Muscle of back (tissue), 11 donors: ENCODE measurements around the gene CTNNA2. TPM values are rescaled to one million over a fixed set of nuclear protein-coding genes. Genes with fewer than 3 reads are reported as not detected.

ENCODE experiments used
- DNase-seq, 3 donors: peaks; one replicate each; pipeline versions ENCODE4 v3.0.0 to v3.0.0-alpha.2; 2013
- polyA plus RNA-seq, 10 donors: library from polyadenylated mRNA; unstranded; fragments of 120-200 nt; gene quantifications; one replicate each; pipeline ENCODE4 v1.2.1, GENCODE V29; 2013; ENCODE audit not compliant: insufficient read length in 10 of 10

The CTNNA2 gene
- polyA plus RNA-seq, 10 donors = 0.13 to 1.4 (median 0.46) TPM

DNA sequence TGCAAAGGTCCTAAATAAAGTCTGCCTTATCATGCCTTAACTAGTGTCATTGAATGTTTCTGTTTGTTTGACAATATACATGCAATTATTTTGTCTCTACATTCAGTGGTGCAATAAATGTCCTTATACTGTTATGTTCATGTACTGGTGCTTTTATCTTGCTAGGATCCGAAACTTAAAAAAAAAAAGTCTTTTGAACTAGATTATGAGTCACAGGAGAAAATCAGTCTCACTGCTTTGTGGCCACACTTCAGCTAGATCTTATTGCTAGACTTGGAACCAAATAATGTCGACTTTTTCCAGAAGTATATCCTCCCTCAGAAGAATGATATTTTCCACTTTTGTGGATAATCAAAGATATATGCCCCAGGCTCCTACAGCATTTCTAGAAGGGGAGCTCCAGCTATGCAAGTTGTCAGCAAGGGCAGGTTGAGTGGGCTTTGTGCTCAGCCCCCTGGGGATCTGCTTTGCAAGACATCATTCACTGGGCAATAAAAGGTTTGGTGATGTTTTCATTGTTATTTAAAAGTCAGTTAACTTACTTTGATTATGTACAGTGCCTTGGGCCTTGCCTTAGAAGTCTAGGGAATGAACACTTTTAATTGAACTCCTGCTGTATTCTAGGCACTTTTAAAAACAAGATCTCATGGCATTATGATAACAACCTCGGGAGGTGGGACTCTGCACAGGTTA lies 948.8 kb downstream of the CTNNA2 start:
- no peak for DNase-seq

DNA sequence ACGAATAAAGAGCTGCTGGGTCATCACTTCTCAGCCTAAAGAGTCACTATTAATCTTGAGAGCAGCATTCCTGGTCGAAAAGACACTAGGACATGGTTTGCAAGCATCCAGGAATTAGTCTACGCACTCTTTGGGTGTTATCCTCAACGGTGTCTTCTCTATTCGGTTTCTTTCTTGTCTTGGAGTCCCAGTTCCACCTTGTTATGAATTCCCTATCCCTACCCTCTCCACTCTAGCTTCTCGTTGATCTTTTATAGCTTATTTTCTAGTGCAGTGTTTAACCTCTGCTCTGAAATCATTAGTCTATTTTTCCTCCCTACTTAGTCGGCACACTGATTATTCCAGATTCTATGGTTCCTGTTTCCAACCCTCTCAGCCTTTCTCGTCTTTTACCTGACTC lies 949.8 kb downstream of the CTNNA2 start:
- no peak for DNase-seq

DNA sequence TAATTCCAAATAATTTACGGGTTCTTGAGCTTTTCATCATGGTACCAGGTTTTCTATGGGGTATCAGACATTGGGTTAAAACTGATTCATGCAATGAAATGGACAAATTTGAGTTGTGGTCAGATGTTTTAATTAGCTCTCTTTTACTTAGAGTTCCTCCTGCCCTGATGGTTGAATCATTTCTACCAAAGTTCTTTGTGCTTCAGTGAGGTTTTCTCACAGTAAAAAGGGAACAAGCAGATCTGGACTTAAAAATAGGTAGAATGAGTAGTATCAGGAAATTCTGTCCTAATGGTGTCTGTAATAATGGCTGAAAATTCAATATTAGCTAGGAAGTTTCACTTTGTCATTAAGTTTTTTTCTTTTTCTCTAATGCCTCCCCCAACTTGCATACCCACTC lies 951.4 kb downstream of the CTNNA2 start:
- DNase-seq = no peak

DNA sequence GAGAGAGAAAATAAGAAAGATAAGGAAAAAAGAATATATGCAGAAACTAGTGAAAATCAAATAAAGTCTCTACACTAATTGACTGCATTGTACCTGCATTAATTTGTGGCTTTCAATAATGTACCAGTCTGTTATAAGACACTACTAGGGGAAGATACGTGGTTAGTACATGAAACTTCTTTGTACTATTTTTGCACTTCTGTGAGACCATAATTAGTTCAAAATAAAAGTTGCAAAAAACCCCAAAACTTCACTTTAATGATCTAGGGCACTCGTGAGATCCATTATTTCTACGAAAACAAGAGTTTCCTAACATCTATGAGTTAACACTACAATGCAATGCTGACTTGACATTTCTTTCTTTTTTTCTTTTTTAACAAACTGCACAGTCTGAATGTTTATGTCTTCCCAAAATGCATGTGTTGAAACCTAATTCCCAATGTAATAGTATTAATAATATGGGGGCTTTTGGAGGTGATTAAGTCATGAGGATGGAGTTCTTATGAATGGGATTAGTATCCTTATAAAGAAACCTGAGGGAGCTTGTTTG lies 954.5 kb downstream of the CTNNA2 start:
- no peak for DNase-seq

DNA sequence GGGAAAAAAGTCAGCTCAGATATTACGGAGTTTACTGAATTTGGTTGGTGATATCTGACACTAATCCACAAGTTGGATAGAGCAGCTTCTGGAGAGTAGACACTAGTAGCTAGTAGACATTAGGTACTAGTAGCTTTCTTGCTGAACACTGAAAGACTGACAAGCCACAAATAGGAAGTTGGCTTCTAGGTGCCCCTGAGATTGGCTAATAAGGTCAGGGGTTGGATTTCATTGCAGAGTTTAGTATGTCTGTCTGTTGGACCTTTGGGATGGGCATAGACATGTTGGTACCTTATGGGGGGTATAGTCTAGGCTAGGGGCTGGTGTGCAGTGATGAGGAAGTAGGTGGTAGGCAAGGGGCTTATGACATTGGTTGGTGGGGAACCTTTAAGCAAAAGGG lies 956.6 kb downstream of the CTNNA2 start:
- no peak for DNase-seq

DNA sequence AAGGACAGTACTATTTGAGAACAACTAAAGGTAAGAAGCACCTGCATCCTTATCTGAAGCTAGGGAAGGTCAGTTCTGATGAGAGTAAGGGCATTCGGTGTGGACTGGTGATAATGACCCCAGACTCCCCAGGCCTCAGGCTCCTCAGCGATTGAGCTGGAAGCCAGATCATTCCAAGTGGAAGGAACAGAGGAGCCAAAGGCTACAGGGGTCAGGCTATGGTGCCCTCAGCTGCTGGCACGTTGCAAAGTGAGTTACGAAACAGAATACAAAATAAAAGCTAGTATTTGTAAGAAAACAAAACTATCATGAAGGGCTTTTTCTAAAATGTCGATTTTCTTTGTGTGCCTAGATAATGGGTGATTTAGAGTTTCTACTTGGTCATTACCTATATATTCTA lies 960.2 kb downstream of the CTNNA2 start:
- DNase-seq = no peak

DNA sequence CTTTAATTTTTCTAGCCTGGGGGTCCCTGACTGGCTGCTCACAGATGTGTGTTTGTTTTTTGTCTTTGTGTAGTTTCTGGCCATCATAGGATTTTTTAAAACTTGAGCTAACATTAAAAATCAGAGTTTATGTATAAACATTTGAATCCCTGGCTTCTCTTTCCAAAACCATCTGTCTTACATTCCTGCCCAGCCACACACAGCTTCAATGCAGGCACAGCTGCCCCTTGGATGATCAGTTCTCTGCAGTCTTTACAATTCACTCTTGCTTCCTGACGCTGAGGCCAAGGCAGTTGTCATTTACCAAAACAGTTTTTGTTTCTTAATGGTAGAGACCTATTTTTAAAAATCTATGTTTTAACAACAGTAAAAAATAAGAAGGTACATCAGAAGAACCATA lies 960.9 kb downstream of the CTNNA2 start:
- peak in 1 of 3 donors; percentile 17 for DNase-seq

DNA sequence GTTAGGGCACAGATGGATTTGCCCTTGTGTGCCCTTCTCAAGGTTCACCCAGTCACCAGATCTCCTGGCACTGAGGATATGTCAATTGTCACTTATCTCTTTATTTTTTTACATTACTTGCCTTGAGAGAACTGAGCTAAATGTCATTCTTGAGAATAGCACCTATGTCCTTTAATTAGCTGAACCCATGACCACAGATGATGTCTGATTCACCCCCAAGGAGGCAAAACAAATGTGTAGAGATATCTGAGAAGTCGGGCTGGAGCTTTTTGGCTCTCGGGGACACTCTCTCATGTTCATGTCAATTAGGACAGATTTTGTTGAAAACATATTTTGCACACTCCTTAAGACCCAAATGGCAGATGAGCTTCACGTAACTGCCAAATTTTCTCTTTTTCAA lies 963.1 kb downstream of the CTNNA2 start:
- no peak for DNase-seq

DNA sequence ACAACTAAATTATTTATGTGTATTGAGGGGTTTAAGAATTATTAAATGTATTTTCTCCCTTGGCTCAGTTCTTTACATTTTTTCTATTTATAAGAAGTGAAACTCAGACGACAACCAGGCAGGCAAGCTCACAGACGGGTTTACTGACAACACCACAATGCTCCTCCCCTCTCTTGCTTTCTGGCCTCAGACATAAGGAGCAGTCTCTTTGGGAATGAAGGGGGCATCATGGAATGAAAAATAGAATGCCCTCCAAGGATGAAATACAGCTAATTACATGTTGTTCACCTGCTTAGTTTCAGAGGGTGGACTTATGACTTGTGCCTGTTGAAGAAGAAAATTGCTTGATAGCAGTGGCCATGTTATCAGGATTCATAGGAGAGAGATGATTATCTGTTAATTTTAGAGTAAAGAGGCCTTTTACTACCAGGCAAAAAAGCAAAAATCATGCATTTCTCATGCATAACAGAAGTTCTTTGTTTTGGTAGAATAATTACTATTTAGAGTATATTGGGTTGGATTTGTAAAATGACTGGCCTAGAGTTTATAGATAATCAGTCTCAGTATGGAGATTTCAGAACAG lies 963.8 kb downstream of the CTNNA2 start:
- no peak for DNase-seq

DNA sequence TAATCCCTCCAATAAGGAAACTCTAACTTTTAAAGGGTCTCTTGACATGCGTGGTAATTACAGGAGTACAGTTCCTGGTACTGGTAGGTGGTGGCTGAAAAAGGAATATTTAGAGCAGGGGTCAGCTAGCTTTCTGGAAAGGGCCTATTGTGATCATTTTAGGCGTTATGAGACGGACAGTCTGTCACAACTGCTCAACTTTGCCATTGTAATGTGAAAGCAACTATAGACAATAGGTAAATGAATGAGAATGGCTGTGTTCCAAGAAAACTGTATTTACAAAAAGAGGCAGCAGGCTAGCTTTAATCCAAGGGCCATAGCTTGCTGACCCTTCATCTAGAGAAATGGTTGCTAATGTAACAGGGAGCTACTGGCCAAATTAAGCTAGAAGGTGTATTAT lies 969.4 kb downstream of the CTNNA2 start:
- no peak for DNase-seq

DNA sequence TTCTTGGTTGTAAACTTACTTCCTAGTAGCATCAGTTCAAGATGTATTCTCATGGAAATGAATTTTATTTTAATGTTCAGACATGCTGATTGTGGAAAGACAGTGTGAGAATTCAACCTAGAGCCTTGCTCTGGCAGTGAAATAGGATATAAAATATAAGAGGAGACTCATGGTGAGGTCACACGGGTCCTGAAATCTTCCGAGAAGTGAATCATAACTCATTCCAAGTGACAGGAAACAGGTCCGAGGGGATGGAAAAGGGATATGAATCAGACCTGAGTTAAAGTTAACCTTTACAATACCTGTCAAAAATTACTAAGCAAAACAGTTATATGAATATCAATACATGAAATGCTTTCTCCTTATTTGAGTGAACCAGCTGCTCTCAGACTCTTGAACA lies 976.9 kb downstream of the CTNNA2 start:
- DNase-seq = peak in 1 of 3 donors; percentile 51

DNA sequence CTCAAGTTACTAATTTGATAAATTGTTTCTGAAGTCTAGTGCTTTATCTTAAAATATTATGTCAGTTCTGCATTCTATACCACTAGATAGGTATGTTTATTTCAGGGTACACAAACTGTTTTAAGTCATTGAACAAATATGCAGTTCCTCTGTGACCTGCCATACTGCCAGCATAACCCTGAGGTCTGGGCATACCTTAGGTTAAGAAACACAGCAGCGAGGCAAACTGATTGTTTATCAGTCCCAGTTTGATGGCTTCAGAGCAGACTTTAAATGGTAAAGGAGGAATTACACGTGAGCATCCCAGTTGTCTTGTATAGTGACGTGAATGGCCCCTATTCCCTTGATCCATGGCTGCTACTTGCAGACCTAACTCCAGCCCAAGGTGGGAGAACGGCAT lies 978.1 kb downstream of the CTNNA2 start:
- DNase-seq = no peak

DNA sequence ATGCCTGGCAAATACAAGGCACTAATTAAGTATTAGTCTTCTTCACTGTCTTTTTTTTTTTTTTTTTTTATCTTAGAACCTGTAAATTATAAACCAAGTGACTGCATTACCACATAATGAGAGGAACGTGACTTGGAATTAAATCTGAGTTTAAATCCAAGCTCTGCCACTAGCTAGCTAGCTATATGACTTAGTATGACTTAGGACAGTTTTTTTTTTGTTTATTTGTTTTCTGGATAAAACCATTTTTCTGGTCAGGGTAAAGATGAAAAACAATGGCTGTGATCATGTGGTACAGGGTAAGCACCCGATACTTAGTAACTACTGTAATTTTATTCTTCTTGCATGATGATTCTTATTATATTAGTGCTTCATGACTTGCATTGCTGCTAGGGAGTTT lies 983.5 kb downstream of the CTNNA2 start:
- no peak for DNase-seq

DNA sequence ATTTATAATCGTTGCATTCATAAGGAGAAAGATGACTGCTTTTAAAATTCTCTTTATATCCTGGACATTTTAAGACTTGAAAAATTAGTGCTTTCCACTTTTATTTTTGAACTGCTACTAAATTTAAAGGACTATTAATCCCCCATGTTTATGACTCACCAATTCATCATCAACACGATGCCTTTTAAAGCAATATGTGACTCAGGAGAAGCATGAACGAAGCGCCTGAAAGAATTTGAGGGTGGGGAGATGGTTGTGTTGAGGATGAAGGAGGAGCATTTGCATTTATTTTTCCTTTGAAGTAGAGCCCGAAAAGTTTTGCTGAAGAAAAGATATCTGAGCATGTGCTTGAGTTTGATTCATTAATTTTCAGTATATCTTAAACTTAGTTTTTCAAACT lies 983.9 kb downstream of the CTNNA2 start:
- DNase-seq = peak in 1 of 3 donors; percentile 67

DNA sequence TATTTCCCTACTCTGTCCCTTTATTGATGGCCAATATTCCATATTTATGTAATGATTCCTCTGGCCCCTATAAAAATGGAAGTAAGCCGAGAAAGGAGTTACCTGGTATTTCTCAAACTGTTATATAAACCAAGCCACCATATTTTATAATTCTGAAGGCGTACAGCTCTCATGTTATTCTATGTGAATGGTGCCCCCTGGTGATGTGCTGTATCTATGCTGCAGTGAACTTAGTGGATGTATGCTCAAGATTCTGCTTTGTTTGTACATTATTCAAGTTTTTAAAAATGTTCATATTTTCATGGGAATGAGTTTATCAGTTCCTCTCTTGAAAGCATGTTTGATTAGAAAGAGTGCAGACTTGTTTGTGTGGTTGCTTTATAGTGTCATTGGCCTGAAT lies 986.2 kb downstream of the CTNNA2 start:
- DNase-seq = peak; percentile 23 to 40 (median 30)

DNA sequence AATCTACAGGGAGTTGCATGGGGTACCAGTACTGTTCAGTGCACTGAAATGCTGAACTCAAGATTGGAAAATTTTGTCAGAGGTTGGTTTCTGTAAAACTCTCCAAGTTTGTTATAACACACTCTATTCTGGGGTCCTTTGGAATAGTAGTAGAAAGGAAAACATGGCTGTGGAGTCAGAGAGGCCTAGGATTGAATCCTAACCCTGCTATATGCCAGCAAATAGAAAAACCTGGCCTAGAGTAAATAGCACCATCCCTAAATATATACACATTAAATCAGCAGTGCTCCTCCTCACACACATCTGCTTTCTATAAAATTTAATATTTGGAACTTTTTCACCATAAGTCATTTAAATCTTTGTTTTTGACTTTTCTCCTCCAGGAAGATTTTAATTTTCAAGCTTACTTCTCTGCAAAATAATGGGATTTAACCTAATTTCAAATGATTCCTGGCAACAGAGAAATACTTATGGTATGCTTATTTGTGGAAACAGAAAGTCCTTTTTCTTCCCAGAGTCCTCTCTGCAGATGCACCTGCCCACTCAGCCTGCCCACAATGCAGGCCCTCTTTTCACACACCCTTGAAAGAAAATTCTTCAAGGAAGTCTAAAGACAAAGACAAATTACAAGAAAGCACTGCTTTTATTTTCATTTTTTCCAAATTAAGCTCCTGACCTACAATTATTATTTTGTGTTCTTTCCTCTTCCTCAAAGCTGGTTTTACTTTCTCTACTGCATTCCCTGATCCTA lies 989.2 kb downstream of the CTNNA2 start:
- peak in 1 of 3 donors; percentile 39 for DNase-seq

DNA sequence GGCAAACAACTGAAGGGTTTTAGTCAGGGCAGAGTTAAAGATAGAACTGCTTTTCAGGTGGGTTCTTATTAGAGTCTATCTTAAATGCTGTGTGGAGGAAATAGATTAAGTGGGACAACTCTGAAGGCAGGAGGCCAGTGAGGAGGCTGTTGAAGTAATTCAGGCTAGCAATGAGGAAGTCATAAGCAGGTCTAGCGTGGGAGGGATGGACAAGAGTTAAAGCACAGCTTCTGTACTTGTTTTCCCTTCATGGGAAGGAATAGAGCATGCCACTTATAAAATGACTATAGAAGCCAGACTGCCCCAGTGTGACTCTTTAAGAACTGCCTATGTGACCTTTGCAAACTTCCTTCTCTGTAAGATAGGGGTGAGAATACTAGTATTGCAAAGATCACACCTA lies 993.7 kb downstream of the CTNNA2 start:
- no peak for DNase-seq

DNA sequence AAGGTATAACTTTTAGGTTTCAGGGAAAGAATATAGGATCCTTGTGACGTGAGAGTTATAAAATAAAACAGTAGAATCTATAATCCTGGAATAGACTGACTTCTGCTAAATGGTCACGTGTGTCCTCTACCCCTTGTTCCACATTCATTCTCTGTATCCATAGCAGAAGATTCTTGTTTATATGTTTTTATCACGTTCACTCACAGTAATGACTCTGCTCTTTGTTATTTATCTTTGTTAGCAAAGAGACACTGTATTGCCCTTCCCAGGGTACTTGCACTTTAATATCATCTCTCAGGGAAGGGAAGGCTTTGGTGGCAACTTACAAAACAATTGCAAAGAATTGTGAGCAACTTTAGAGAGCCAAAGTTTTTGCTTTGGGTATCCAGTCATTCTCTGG lies 997.9 kb downstream of the CTNNA2 start:
- no peak for DNase-seq

DNA sequence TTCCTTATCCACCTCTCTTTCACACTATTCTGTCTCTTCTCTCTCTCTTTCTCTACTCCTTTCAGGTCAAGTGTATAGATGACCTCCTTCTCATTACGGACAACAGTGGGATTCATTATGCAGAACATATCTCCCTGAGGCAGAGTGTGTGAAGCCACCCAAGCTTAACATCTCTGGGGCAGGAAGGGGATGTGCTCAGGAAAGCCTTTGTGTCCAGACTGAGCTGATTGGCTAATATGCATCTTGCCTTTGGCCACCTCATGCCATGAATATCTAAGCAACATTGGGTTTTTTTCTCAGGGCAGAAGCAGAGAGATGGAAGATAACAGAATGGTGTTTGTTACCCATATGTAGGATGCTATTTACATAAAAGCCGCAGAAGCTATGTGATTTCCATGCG lies 1003.1 kb downstream of the CTNNA2 start:
- no peak for DNase-seq

DNA sequence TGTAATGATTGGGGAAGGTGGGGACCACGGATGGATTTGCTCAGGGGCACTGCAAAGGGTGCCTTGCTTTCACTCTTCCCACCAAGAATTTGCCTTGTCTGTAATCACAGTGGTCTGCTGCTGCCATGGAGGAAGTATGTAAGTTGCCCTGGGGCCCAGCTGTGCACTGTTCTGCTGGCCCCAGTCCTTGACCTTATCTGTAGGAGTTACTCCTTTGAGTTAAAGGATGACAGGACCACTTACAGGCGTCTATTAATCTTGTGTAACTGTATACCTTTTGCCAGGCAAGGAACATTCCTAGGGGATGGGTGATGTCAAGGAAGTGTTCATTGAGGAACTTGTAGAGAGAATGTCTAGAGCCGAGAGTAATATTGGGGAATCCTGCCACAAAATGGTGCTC lies 1004.5 kb downstream of the CTNNA2 start:
- DNase-seq = no peak

DNA sequence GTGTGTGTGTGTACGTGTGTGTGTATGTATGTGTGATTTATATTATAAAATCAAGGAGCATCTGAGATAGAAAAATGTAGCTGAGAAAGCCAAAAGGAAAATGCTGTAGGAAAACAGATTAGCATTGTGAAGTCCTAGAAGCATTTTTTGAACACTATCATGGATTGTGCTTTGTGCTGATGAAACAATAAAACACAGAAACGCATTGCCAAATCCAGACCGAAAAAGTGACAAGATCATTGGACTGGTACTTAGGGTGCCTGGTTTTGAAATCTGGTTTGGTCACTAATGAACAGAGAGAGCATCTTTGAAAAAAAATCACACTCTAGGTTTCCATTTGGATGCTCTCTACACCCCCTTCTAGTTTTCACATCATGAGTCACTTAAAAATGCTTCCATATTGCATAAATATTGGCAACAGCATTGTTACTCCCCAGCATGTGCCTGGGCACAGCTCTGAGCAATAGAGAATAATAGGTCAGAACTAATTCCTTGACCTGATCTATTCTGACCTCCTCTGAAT lies 1006.3 kb downstream of the CTNNA2 start:
- no peak for DNase-seq

DNA sequence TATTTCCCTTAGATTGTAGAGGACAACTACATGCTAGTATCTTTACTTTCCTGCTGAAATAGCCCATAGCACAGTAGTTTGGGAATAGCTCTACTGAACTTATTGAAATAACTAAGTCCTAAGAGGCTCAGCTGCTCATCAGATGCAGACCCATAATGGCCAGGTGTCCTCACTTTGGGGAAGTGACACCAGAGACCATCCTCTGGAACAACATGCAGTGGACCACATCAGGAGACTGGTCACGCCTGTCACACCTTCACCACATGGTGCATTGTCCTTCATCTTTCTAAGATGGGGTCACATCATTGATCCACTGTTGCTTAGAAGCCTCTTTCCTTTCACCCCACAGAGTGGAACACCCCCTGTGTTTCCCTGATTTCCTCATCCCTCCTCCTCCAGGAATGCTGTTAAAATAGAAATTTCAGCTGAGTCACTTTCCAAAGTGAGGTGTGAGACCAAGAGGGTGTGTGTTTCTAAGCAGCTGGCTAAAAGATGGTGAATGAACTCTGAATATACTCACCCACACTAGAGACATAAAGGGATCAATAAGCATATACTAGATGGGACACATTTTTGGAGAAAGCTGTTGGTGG lies 1006.9 kb downstream of the CTNNA2 start:
- no peak for DNase-seq
